K562 (cell line): Measurements from ENCODE around the gene EMILIN1. TPM values are rescaled to one million over a fixed set of nuclear protein-coding genes. Genes with fewer than 3 reads are reported as not detected.

Experiments
- CHCHD3 ChIP-seq: fragments of 250-450 bp; sonication (Bioruptor Pico); IDR thresholded peaks from 2 replicates; pipeline ENCODE4 v2.1.2; 2022; ENCODE audit warnings: mild to moderate bottlenecking
- ELF1 ChIP-seq: fragments of 200-800 bp; sonication (Bioruptor generic); IDR thresholded peaks from 2 replicates; pipeline ENCODE4 v1.6.1; 2016; ENCODE audit warnings: missing genetic modification characterization, missing compliant biosample characterization
- IRF9 ChIP-seq: fragments of 450-650 bp; IDR thresholded peaks from 2 replicates; pipeline ENCODE4 v1.6.1; 2016; ENCODE audit warnings: missing biosample characterization, missing genetic modification characterization
- LCOR ChIP-seq: sonication (generic); formaldehyde crosslinking; IDR thresholded peaks from 2 replicates; pipeline ENCODE4 v1.8.0; 2022; ENCODE audit warnings: mild to moderate bottlenecking, missing genetic modification reagents
- MCM3 ChIP-seq: fragments of 450-650 bp; IDR thresholded peaks from 2 replicates; pipeline ENCODE4 v1.6.1; 2016
- MTA2 ChIP-seq: fragments of 450-650 bp; IDR thresholded peaks from 2 replicates; pipeline ENCODE4 v1.6.1; 2016; ENCODE audit warnings: low read depth
- NFIC ChIP-seq: fragments of 450-650 bp; IDR thresholded peaks from 2 replicates; pipeline ENCODE4 v1.6.1; 2017; ENCODE audit warnings: mild to moderate bottlenecking, inconsistent platforms
- NR2F6 ChIP-seq: fragments of 450-650 bp; formaldehyde crosslinking; IDR thresholded peaks from 2 replicates; pipeline ENCODE4 v1.4.0; 2020; ENCODE audit warnings: mild to moderate bottlenecking
- POLR3A ChIP-seq: IDR thresholded peaks from 2 replicates; pipeline ENCODE4 v1.6.1; 2011; ENCODE audit warnings: borderline replicate concordance, mild to moderate bottlenecking, moderate library complexity; ENCODE audit not compliant: insufficient read length, insufficient read depth; ENCODE audit errors: extremely low read depth
- PREB ChIP-seq: sonication (generic); formaldehyde crosslinking; IDR thresholded peaks from 2 replicates; pipeline ENCODE4 v1.8.1; 2023; ENCODE audit warnings: mild to moderate bottlenecking, missing genetic modification reagents
- RBFOX2 ChIP-seq: fragments of 200-400 bp; formaldehyde crosslinking; IDR thresholded peaks from 2 replicates; pipeline ENCODE4 v1.6.1; 2017; ENCODE audit warnings: low read depth, mild to moderate bottlenecking, low read length, moderate library complexity
- SIN3B ChIP-seq: fragments of 450-650 bp; IDR thresholded peaks from 2 replicates; pipeline ENCODE4 v1.6.1; 2017; ENCODE audit warnings: low read depth, mild to moderate bottlenecking, moderate library complexity
- SIRT6 ChIP-seq: IDR thresholded peaks from one replicate; pipeline ENCODE4 v1.6.1; 2012; ENCODE audit warnings: low read depth, mild to moderate bottlenecking, control low read depth, inconsistent platforms, low read length, moderate library complexity
- YY1 ChIP-seq, 3 experiments: IDR thresholded peaks; 2 replicates each; pipeline ENCODE4 v1.6.1; 2011; ENCODE audit warnings: low read length in 2 of 3, mild to moderate bottlenecking in 2 of 3, moderate library complexity in 2 of 3, borderline replicate concordance in 1 of 3, control low read depth in 1 of 3, low read depth in 1 of 3; ENCODE audit not compliant: insufficient read depth in 3 of 3, insufficient replicate concordance in 2 of 3, control insufficient read depth in 1 of 3, insufficient read length in 1 of 3; ENCODE audit errors: extremely low read depth in 1 of 3
- ZBTB40 ChIP-seq, 2 experiments: fragments of 450-650 bp in 1 of 2; sonication (generic) in 1 of 2; formaldehyde crosslinking in 1 of 2; IDR thresholded peaks; 2 replicates each; pipeline versions ENCODE4 v1.7.1 to v1.9.0; 2016 to 2022; ENCODE audit warnings: inconsistent platforms in 1 of 2, mild to moderate bottlenecking in 1 of 2, missing genetic modification reagents in 1 of 2
- ZNF232 ChIP-seq: sonication (generic); formaldehyde crosslinking; IDR thresholded peaks from 2 replicates; pipeline ENCODE4 v1.8.0; 2022; ENCODE audit warnings: mild to moderate bottlenecking, missing genetic modification reagents
- ZNF830 ChIP-seq: fragments of 250-450 bp; sonication (Bioruptor Pico); IDR thresholded peaks from 2 replicates; pipeline ENCODE4 v1.5.0; 2021; ENCODE audit warnings: mild to moderate bottlenecking
- polyA plus RNA-seq, 8 experiments: library from polyadenylated mRNA; depleted of rRNA in 4 of 8; stranded (reverse) in 5 of 8; unstranded in 3 of 8; fragments of >200 nt; fragmentation: Nextera tagmentation in 2 of 8; fragmentation: Illumina TruSeq in 1 of 8; extraction: Ambion mirVana in 2 of 8; extraction: Trizol in 1 of 8; gene quantifications; 2 replicates each; pipeline versions ENCODE4 v1.2.1 to v1.2.3, GENCODE V29; 2011 to 2014; ENCODE audit warnings: inconsistent platforms in 1 of 8, missing spikeins in 1 of 8
- total RNA-seq, 7 experiments: library from RNA; depleted of rRNA in 6 of 7; stranded (reverse); fragments of >200 nt in 6 of 7; fragmentation: Illumina TruSeq in 2 of 7; extraction: Trizol in 2 of 7; gene quantifications; 2 replicates each; pipeline versions ENCODE4 v1.2.1 to v1.2.3, GENCODE V29; 2011 to 2021; ENCODE audit warnings: low replicate concordance in 1 of 7

EMILIN1 gene
- total and polyA plus RNA-seq, 9 of the 15 experiments (the other 6 are each of a cell fraction or from before 2014, with no cell fraction given): 0.04 to 2.7 (median 0.54) TPM; not detected in 2

- TF ChIP-seq POLR3A (no peak), SIN3B (peak; percentile 27; the same call in 1 of the 2 replicates), PREB (CRISPR knock-in tag) (0 out of 2 replicates have a peak, but pooled peaks have one; percentile 47), MCM3 (no peak), ELF1 (tag) (no peak), NR2F6 (CRISPR knock-in tag) (no peak), ZNF830 (no peak), ZBTB40 (IDR thresholded peaks at IDR 0.05) (no peak), ZBTB40 (CRISPR knock-in tag; IDR thresholded peaks at IDR 0.05) (no peak), ZNF232 (no peak), NFIC (peak; percentile 45), SIRT6 (no peak), YY1 (IDR thresholded peaks at IDR 0.05; ENCODE audit: borderline replicate concordance in 1 of 3, control insufficient read depth in 1 of 3, extremely low read depth in 1 of 3, insufficient read depth in 3 of 3, insufficient read length in 1 of 3, insufficient replicate concordance in 2 of 3, low read depth in 1 of 3, low read length in 2 of 3) (peak in 2 of 3 experiments; percentile 59 to 77), RBFOX2 (peak; percentile 84), IRF9 (no peak), CHCHD3 (CRISPR knock-in tag) (no peak), LCOR (CRISPR knock-in tag) (no peak), MTA2 (no peak)
These were observed 7.8 kb downstream of the EMILIN1 start (continued) for GRCh38 chr2:27086090-27086723.
